Muscle layer of duodenum (tissue), 2 donors: ENCODE measurements around the gene MRM2.

Source experiments
- H3K27ac ChIP-seq: one replicate; pipeline ENCODE4 v1.7.0; 2013; ENCODE audit warnings: mild to moderate bottlenecking, low read length
- H3K27me3 ChIP-seq: one replicate; pipeline ENCODE4 v1.7.0; 2013; ENCODE audit warnings: low read depth, mild to moderate bottlenecking, control low read depth, low read length
- H3K36me3 ChIP-seq, 2 donors: one replicate each; pipeline ENCODE4 v1.7.0; 2013; ENCODE audit warnings: low read length in 2 of 2, control low read depth in 1 of 2, mild to moderate bottlenecking in 1 of 2; ENCODE audit not compliant: insufficient read depth in 2 of 2, control insufficient read depth in 1 of 2
- H3K4me1 ChIP-seq, 2 donors: one replicate each; pipeline ENCODE4 v1.7.0; 2013; ENCODE audit warnings: low read length in 2 of 2, mild to moderate bottlenecking in 2 of 2, control low read depth in 1 of 2, moderate library complexity in 1 of 2; ENCODE audit not compliant: insufficient read depth in 2 of 2, control insufficient read depth in 1 of 2
- H3K4me3 ChIP-seq, 2 donors: one replicate each; pipeline ENCODE4 v1.7.0; 2013; ENCODE audit warnings: low read length in 2 of 2, low read depth in 1 of 2, mild to moderate bottlenecking in 1 of 2
- H3K9me3 ChIP-seq, 2 donors: one replicate each; pipeline ENCODE4 v1.7.0; 2013; ENCODE audit warnings: low read length in 2 of 2, control low read depth in 1 of 2, mild to moderate bottlenecking in 1 of 2; ENCODE audit not compliant: control insufficient read depth in 1 of 2
- donor health status: healthy.

Gene MRM2

DNA sequence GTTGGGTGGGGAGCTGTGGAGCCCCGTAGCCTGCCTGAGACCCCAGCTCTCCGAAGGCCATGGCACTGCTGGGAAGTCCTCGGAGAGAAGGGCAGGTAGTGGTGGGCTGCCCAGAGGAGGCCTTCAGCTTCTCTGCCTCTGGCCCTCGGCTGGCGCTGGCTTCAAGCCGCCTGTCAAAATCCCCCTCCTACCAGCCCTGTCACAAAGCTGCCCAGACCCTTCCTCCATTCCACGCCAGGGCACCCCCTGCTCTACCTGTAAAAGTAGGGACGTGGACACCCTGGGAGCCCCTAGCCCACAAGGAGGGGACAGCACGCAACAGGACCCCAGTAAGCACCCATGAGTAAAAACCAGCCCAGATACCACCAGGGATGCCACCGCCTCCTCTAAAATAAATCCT, 40.9 kb downstream of the MRM2 start:
- no peak overlapping the region for H3K27ac ChIP-seq

DNA sequence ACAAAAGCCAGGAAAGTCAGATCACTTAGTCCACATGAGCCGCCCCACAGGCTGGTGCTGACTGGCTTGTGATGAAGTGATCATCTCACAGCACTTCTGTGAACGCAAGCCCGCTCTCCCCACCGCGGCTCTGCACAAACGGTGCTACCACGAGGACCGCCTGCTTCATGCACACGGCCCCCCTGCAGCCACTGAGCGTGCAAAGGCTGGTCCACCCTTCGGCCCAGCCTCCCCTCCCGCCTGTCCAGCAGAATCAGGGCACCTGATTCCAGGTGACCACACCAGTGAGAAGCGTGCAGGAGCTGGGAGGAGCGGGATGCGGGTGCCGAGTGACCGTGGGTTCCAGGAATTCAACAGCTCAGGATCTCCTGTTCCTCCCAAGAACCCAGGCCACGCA, 41.4 kb downstream of the MRM2 start:
- Histone ChIP-seq H3K4me3 (no peak overlapping the region), H3K36me3 (peaks cover 8 to 12% of the 10 kb centered on the region in 2 donors), H3K9me3 (no peaks in the 10 kb centered on the region), H3K27ac (no peak overlapping the region), H3K27me3 (no peaks in the 10 kb centered on the region), H3K4me1 (peaks cover 0 to 23% of the 10 kb centered on the region in 2 donors)

More for the DNA sequence above, 40.9 kb downstream of the MRM2 start:
- H3K36me3 ChIP-seq, result peaks cover 3 to 9% of the 10 kb centered on the region in 2 donors
- H3K9me3 ChIP-seq, result no peaks in the 10 kb centered on the region
- H3K4me1 ChIP-seq, result peaks cover 0 to 23% of the 10 kb centered on the region in 2 donors
- no peak overlapping the region for H3K4me3 ChIP-seq
- H3K27me3 ChIP-seq, result no peaks in the 10 kb centered on the region

DNA sequence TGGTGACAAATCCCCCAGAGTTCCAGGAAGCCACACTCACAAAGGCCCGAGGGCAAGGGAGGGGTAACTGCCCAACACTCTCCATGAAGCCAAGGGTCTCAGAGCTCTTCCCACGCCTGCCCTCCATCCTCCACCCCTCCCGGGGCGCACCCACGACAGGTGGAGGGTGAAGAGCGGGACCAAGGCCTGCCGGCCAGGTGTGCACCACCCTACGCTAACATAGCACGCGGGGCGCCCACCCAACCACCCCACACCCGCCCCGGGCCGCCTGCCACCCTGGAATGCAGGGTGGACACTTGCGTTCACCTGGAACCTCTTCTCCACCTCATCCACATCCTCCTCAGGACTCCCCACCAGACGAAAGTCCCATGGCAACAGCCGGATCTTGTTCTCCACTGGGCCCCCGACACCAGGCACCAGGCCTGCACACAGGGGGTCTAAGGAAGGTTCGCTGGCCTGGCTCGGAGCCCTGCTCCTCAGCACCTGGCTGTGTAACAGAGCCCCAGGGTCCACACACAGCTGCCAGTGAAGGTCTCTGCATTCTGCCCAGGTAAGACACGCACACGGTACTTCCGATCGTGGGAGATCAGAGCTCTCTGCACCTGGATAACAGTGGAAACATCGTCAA, 41.9 kb downstream of the MRM2 start:
- Histone ChIP-seq H3K9me3 (peaks cover 0 to 3% of the 10 kb centered on the region in 2 donors), H3K4me1 (peaks cover 0 to 19% of the 10 kb centered on the region in 2 donors), H3K27ac (no peak overlapping the region), H3K27me3 (no peaks in the 10 kb centered on the region), H3K36me3 (peaks cover 10 to 17% of the 10 kb centered on the region in 2 donors), H3K4me3 (no peak overlapping the region)

DNA sequence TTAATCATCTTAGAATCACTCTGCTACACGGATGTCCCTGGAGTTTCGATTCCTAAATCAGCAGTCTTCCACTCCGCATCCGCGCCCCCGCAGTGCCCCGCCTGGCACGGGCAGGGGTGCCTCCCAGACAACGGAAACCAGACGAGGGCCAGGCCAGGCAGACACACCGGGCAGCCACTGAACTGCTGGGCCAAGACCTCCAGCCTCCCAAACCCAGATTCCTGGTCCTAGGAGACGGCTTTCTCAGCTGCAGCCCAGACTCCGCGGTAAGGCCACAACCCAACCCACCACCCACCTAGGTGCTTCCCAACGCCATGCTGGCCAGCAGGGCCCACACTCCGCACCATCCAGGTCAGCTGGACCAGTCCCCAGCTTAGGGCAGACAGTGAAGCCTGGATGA, 42.5 kb downstream of the MRM2 start:
- Histone ChIP-seq H3K4me1 (peaks cover 0 to 19% of the 10 kb centered on the region in 2 donors), H3K27me3 (no peaks in the 10 kb centered on the region), H3K27ac (no peak overlapping the region)

DNA sequence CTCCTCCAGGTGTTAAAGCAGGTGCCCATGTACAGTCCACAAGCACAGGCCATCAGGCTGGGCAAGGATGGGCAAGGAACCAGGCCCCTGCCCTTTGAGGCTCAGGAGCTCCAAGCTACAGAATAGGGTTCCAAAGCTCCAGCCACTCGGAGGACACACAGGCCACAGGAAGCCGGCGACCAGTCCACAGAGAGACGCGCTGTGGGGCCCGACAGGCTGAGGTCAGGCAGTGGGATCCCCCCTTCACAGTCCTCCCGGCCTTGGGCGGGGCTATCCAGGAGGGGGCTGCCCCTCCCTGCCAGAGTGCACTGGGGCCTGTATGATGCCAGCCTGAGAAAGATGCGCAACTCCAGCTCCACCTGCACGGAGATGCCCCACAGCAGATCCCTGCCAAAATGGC, 43.2 kb downstream of the MRM2 start:
- Histone ChIP-seq H3K27me3 (no peaks in the 10 kb centered on the region), H3K27ac (no peak overlapping the region), H3K9me3 (peaks cover 0 to 3% of the 10 kb centered on the region in 2 donors), H3K36me3 (peaks cover 10 to 17% of the 10 kb centered on the region in 2 donors), H3K4me1 (peaks cover 0 to 11% of the 10 kb centered on the region in 2 donors), H3K4me3 (no peak overlapping the region)

More for the DNA sequence above, 42.5 kb downstream of the MRM2 start:
- peaks cover 0 to 3% of the 10 kb centered on the region in 2 donors for H3K9me3 ChIP-seq
- H3K4me3 ChIP-seq, result no peak overlapping the region
- H3K36me3 ChIP-seq, result peaks cover 10 to 17% of the 10 kb centered on the region in 2 donors

DNA sequence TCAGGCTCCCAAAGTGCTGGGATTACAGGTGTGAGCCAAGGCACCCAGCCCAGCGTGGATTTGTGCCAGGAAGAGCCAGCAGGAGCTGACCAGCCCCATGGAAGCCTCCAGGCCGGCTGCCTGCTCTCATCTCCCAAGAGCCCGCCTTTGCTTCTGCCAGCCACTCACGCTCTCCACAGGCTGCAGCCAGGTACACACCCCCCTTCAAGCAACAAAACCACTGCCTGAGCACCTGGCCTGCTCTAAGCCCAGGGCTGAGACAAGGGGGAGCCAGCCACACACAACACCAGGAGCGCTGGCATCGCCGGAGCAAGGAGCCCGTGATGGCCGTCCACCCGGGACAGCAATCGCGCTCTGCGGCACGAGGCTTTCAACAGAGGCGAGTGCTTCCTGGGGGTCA, 43.8 kb downstream of the MRM2 start:
- H3K4me1 ChIP-seq, result peaks cover 0 to 5% of the 10 kb centered on the region in 2 donors
- no peak overlapping the region for H3K27ac ChIP-seq
- peaks cover 0 to 3% of the 10 kb centered on the region in 2 donors for H3K9me3 ChIP-seq
- H3K27me3 ChIP-seq, result no peaks in the 10 kb centered on the region
- H3K36me3 ChIP-seq, result peaks cover 10 to 17% of the 10 kb centered on the region in 2 donors
- H3K4me3 ChIP-seq, result no peak overlapping the region

DNA sequence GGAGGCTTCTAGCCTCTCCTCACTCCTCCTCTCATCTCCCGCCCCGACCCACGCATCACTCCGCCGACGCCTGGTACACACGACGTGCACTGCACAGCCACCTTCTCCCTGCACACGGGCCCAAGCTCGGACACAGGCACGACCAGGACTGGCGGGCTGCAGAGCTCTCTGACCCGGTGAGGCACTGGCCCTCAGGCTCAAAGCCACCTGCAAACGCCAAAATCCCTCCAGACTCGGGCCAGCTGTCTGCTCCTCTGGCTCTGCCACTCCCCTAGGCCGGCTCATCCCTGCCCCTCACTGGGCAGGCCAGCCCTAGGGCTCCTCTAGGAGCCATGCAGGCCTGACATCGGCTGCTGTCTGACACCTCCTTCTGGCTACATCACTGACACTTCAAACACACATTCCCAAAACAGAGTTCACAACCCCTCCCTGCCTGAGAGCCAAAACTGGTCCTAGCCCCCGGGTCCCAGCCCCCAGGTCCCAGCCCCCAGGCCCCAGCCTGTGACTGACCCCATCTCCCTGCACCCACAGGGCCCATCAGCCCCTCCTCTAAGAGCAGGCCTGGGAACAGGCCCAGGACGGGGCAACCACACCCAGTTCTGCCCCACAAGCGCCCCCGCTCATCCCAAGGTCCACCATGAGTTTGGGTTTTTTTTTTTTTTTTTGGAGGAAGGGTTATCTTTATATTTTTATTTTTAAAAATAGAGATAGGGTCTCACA, 44.4 kb downstream of the MRM2 start:
- no peak overlapping the region for H3K27ac ChIP-seq
- H3K9me3 ChIP-seq, result peaks cover 0 to 3% of the 10 kb centered on the region in 2 donors
- peaks cover 10 to 17% of the 10 kb centered on the region in 2 donors for H3K36me3 ChIP-seq
- no peak overlapping the region for H3K4me3 ChIP-seq
- no peaks in the 10 kb centered on the region for H3K4me1 ChIP-seq
- no peaks in the 10 kb centered on the region for H3K27me3 ChIP-seq

DNA sequence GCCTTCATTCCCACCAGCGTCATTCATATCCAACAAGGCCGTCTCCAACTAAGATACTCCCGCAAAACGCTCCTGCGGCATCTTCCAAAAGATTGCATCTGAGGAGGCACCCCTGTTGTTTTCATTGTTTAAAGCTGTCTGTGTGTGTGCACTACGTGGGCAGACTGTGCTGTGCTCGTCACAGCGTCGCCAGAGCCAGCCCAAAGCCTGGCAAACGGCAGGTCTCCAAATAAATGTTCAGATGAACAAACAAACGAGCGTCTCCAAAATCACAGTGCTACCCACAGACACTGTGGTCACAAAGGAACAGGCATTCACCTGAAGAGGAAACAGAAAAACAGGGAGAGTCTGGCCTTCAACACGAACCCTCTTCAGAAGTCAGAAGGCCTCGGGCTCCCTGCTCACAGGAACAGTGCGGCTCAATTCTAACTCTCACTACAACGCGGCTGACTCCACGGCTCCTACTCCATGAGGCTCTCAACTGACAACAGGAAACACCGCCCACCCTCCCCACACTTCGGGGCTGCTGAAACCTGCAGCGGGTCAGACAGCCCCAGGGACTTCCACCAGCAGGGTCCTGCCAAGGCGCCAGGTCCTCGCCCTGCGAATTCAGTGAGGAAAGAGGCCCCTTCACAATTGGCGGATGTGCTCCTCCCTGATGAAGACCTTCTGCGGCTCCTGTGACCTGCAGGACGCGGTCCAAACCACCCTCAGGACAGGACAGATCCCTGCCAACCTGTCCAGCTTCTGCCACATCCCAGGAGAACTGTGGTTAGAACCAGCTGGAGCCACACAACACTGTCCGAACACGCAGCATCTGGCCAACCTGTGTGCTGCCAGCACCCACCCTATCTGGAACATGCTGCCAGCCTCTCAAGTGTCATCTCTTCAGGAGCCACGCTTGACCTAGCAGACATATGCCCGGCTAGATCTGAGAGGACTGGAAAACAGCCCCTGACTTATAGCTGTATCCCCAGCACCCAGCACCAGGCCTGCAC, 45.3 kb downstream of the MRM2 start:
- Histone ChIP-seq H3K27ac (no peak overlapping the region), H3K36me3 (peaks cover 10 to 17% of the 10 kb centered on the region in 2 donors), H3K9me3 (peaks cover 0 to 3% of the 10 kb centered on the region in 2 donors), H3K4me3 (no peak overlapping the region), H3K27me3 (no peaks in the 10 kb centered on the region), H3K4me1 (no peaks in the 10 kb centered on the region)

DNA sequence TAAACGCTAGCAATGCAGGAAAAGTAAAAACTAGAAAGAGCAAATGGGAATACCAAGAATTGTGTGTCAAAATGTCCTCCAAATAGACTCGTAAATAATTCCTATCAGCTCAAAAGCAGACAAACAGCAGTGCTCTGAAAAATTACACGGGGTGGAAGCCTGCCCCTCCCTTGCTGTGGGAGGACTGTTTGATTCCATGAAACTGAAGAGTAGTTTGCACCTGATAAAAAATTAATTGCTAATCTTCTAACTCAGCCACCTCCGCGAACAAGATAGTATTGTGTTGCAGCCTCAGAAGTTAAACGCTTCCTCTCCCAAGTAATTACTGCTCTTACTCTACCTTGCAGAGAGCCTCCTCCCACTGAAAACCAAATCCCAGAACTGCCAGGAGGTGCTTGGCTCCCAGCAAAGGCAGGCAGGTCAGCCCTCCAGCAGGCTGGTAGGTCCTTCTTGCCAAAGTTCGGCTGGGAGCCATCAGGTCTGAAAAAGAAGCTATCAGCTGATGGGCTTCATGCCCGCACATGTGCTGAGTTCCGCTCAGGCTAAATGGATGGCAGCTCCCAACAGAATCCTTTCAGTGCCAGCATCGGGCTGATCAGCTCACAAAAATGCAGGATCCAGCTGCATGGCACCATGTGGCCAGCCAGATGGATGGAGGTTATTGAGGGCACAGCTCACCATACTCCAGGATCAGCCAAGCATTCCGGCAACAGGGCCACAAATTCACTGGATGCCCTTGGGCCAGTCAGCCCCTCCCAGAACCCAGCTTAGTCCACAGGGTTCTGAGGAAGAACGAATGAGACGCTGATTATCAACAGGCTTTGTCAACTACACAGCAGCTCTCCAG, 46.4 kb downstream of the MRM2 start:
- H3K9me3 ChIP-seq, result peaks cover 0 to 3% of the 10 kb centered on the region in 2 donors
- peaks cover 10 to 17% of the 10 kb centered on the region in 2 donors for H3K36me3 ChIP-seq
- H3K27ac ChIP-seq, result no peak overlapping the region
- H3K27me3 ChIP-seq, result no peaks in the 10 kb centered on the region
- no peak overlapping the region for H3K4me3 ChIP-seq
- no peaks in the 10 kb centered on the region for H3K4me1 ChIP-seq

DNA sequence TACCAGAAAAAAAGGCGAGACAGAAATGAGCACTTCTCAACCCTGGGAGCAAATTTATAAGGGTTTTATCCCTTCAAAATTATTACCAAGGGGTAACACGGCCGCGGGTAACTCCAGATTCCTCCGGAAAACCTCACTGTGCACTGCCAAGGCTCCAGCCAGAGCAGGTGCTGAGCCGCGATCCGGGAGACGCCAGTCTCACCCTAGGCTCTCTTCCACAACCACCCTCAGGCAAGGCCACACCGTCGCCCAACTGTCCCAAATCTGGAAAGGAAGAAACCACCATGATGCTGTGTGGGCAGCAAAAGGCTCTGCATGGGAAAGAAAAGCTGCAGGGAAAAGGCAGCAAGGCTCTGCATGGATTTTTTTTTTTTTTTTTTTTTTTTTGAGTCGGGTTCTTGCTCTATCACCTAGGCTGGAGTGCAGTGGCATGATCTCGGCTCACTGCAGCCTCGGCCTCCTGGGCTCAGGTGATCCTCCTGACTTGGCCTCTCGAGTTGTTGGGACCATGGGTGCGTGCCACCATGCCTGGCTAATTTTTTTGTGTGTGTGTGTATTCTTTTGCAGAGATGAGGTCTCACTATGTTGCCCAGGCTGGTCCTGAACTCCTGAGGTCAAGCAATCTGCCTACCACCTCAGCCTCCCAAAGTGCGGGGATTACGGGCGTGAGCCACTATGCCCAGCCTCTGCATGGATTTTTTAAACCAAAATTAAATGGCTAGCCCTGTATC, 48.3 kb downstream of the MRM2 start:
- Histone ChIP-seq H3K4me3 (no peak overlapping the region), H3K9me3 (peaks cover 3 to 5% of the 10 kb centered on the region in 2 donors), H3K36me3 (peaks cover 10 to 17% of the 10 kb centered on the region in 2 donors), H3K4me1 (no peaks in the 10 kb centered on the region), H3K27ac (no peak overlapping the region), H3K27me3 (no peaks in the 10 kb centered on the region)
